ENCODE measurements around the gene PAOX.
A peak's percentile ranks its signal among the peaks of the same experiment; 100 is the strongest.
"Not testable (repeated sequence)": the region's sequence is repeated elsewhere in the genome, so short reads cannot be mapped to it uniquely, and the experiment has no call there.

Gene PAOX

GRCh38 chr10:133364645-133365431 is 14.2 kb upstream of the PAOX start:
- no peak for DNase-seq (ENCODE audit: low spot score)

GRCh38 chr10:133365461-133366129 is 13.5 kb upstream of the PAOX start:
- DNase-seq (ENCODE audit: low spot score): no peak

- DNase-seq (ENCODE audit: low spot score): no peak
Observed at GRCh38 chr10:133366130-133366478, 13.0 kb upstream of the PAOX start.

DNA sequence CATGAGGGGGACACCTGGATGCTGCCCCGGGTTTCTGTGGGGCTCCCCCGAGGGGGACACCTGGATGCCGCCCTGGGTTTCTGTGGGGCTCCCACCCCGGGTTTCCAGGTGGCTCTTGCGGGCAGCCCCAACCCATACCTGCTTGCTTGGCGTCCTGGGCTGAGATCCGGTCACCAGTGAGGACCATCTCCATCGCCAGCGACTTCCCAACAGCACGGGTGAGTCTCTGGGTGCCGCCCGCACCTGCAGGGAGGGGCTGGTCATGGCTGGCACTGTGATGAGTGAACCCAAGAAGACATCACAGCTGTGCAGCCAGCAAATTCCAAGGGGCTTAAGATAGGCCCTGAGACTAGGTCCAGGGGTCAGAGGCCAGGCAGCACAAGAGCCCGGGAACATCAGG is 12.3 kb upstream of the PAOX start:
- DNase-seq (ENCODE audit: low spot score): no peak

DNA sequence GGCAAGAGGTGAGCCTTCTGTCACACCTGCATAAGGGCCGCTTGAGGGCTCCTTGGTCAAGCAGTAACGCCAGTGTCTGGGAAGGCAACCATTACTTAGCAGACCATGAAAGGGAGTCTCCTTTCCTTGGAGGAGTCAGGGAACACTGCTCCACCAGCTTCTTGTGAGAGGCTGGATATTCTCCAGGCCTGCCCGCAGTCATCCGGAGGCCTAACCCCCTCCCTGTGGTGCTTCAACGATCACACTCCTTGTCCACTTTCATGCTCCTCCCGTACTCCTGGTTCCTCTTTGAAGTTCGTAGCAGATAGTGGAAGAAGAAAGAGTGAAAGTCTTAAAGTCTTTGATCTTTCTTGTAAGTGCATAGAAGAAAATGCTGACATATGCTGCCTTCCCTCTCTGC is 11.6 kb upstream of the PAOX start:
- not testable (repeated sequence) for DNase-seq (ENCODE audit: low spot score)

DNA sequence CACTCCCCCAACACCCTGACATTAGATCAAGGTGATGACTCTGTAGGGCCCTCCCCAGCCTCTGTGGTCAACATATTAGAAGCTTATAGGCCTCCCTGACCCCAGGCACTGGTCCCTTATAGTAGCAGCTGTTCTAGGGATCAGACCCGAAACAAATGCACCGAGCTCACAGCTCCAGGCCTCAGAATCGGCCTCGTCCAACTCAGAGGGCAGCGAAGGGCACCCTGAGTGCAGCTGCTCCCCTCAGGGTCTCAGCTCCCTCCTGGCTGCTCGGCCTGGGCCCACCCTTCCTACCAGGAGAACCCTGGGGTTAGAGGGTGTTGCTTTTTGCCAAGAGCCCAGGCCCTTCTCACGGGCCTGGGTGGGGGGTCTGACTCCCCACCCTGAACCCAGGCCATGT is 10.9 kb upstream of the PAOX start:
- no peak for DNase-seq (ENCODE audit: low spot score)

DNA sequence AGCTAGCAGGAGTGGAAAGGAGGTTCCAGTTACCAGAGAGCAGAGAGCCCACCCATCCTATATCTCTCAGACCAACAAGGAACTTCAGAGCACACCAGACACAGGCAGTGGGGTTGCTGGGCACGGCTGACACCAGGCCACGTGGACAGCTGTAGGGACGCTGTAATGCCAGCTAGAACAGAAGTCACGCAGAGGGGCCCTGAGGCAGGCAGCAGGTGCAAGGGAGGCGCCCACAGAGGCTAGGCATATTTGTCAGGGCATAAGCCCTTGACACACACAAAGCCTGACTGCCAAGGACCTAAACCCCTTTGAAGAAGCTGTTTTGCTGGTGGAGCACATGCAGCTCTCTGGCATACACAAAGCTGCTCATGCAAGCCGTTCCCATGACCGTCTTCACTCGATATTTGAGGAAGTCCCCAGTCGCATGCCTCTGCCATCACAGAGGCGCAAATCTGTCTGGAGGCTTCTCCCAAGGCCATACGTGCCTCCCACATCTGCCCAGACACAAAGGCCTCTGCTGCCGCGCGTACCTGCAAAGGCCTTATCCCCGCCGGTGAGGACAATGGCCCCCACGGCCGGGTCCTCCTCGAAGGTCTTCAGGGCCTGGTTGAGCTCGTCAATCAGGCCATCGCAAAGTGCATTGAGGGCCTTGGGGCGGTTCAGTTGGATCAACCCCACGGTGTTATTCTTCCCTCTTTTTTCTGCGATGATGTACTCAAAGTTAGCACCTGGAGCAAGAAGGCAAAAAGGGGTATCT is 8.9 kb upstream of the PAOX start:
- no peak for DNase-seq (ENCODE audit: low spot score)

- no peak for DNase-seq (ENCODE audit: low spot score)
Observed at GRCh38 chr10:133372507-133372906, 6.6 kb upstream of the PAOX start.

- peak; percentile 94 for DNase-seq (ENCODE audit: low spot score)
Observed at GRCh38 chr10:133373174-133374090, 5.6 kb upstream of the PAOX start, which contains the start of gene ECHS1. Gene ECHS1, minus strand, starts transcription at chr10:133373354. Its CDS starts 21 bp downstream, at chr10:133373333.

GRCh38 chr10:133375357-133376115 is 3.5 kb upstream of the PAOX start:
- no peak for DNase-seq (ENCODE audit: low spot score)

- DNase-seq (ENCODE audit: low spot score): not testable (repeated sequence)
Observed at GRCh38 chr10:133376183-133376582, 2.9 kb upstream of the PAOX start.

DNA sequence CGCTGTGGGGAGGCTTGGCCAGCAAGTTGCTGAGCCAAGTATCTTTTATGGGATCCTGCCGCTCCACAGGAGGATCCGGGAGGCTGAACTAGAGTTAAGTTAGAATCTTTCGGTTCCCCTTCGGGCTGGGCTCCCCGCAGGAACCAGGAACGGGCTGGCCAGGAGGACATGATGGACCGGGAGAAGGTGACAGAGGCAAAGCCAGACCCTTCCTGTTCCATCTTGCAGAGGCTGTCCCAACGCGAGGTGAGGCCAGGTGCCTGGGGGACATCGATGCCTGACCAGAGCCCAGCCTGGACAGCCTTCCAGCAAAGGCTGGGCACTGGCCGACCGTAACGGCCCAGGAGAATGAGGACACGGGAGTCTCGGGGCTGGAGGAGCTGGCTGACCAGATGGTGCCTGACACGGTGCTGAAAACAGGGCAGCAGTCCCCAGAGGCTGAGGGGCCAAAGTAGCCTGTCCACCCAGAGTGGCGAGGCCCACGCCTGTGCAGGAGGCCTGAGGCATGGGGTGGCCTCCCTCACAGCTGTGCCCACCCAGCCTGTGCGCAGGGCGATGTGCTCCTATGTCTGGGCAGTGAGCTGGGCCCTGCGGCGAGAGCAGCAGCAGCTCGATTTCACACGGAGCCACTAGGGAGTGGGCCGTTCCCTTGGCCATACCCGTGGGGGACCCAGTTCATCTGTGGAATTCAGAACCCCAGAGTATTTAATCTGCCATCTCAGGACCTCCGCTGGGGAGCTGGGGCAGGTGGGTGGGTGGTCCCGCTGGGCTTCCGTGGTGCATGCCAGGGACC is 1.8 kb upstream of the PAOX start:
- DNase-seq (ENCODE audit: low spot score): no peak

GRCh38 chr10:133377818-133378250 is 1.2 kb upstream of the PAOX start:
- no peak for DNase-seq (ENCODE audit: low spot score)

- no peak for DNase-seq (ENCODE audit: low spot score)
Observed at GRCh38 chr10:133378251-133379096, 588 bp upstream of the PAOX start.

DNA sequence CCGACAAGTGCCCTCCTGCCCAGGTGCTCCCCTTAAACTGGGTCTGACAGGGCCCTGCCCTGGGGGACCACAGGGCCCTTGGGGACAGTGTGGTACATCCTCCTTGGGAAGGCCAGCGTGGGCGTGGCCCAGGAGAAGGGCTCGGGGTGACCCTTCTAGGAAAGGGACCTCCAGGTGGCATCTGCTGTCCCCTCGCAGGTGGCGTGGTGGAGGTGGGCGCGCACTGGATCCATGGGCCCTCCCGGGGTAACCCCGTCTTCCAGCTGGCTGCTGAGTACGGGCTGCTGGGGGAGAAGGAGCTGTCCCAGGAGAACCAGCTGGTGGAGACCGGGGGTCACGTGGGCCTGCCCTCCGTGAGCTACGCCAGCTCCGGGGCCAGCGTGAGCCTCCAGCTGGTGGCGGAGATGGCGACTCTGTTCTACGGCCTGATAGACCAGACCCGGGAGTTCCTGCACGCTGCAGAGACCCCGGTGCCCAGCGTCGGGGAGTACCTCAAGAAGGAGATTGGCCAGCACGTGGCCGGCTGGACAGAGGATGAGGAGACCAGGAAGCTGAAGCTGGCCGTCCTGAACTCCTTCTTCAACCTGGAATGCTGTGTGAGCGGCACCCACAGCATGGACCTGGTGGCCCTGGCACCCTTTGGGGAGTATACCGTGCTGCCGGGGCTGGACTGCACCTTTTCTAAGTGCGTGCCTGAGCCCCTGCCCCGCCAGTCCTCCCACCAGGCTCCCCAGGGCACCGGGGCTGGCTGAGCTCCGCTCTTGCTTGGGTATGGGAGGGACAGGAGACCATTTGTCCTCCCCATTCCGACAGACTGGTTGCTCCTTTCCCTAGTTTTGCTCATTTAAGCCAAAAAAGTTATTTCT is 972 bp downstream of the PAOX start:
- no peak for DNase-seq (ENCODE audit: low spot score)

- no peak for DNase-seq (ENCODE audit: low spot score)
Observed at GRCh38 chr10:133381036-133381435, 2.0 kb downstream of the PAOX start.

GRCh38 chr10:133383551-133383950 is 4.5 kb downstream of the PAOX start:
- DNase-seq (ENCODE audit: low spot score): no peak

DNA sequence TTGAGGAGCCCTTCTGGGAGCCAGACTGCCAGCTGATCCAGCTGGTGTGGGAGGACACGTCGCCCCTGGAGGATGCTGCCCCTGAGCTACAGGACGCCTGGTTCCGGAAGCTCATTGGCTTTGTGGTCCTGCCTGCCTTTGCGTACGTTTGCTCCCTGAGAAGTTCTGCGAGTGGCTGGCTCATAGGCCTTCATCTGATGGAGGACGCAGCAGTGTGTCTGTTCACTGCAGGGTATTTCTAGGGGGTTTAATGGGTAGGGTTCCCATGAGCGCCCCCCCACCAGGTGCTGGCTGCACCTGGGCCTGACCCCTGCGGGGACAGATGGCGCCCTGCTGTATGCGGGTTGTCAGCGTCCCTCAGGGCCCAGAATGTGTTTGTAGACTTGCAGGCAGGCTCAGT is 5.0 kb downstream of the PAOX start:
- no peak for DNase-seq (ENCODE audit: low spot score)
